Fibroblast of upper back skin (primary cell): Measurements from ENCODE around the gene TTC19.
"Not testable (repeated sequence)": the region's sequence is repeated elsewhere in the genome, so short reads cannot be mapped to it uniquely, and the experiment has no call there.

Source experiments
- DNase-seq: peaks from one replicate; pipeline ENCODE4 v3.0.0-alpha.2; 2013

TTC19 gene

GRCh38 chr17:15973016-15973415 lies 26.6 kb upstream of the TTC19 start:
- no peak for DNase-seq

- no peak for DNase-seq
Observed at GRCh38 chr17:15973834-15974233, 25.8 kb upstream of the TTC19 start.

- no peak for DNase-seq
Observed at GRCh38 chr17:15977894-15978293, 21.7 kb upstream of the TTC19 start.

GRCh38 chr17:15978606-15979005 lies 21.0 kb upstream of the TTC19 start:
- no peak for DNase-seq

- DNase-seq, result not testable (repeated sequence)
Observed at GRCh38 chr17:15979013-15979412, 20.6 kb upstream of the TTC19 start.

- DNase-seq, result no peak
Observed at GRCh38 chr17:15981208-15981607, 18.4 kb upstream of the TTC19 start.

- peak; percentile 45 for DNase-seq
Observed at GRCh38 chr17:15981646-15982580, 17.7 kb upstream of the TTC19 start.

GRCh38 chr17:15996322-15996721 lies 3.3 kb upstream of the TTC19 start:
- no peak for DNase-seq

GRCh38 chr17:15998031-15998562 lies 1.5 kb upstream of the TTC19 start:
- no peak for DNase-seq

- peak; percentile 18 for DNase-seq
Observed at GRCh38 chr17:15999974-16000827, 577 bp downstream of the TTC19 start.

- no peak for DNase-seq
Observed at GRCh38 chr17:16001226-16001897, 1.7 kb downstream of the TTC19 start.

GRCh38 chr17:16002708-16003260 lies 3.2 kb downstream of the TTC19 start:
- no peak for DNase-seq

GRCh38 chr17:16003841-16004240 lies 4.2 kb downstream of the TTC19 start:
- DNase-seq, result no peak

GRCh38 chr17:16005636-16006035 lies 6.0 kb downstream of the TTC19 start:
- no peak for DNase-seq

- DNase-seq, result no peak
Observed at GRCh38 chr17:16007439-16007838, 7.8 kb downstream of the TTC19 start.

- DNase-seq, result peak; percentile 76
Observed at GRCh38 chr17:16013943-16014407, 14.4 kb downstream of the TTC19 start.

GRCh38 chr17:16019347-16019746 lies 19.7 kb downstream of the TTC19 start:
- no peak for DNase-seq

GRCh38 chr17:16023881-16024280 lies 24.3 kb downstream of the TTC19 start:
- DNase-seq, result no peak

GRCh38 chr17:16025202-16025601 lies 25.6 kb downstream of the TTC19 start:
- no peak for DNase-seq

GRCh38 chr17:16026895-16027294 lies 27.3 kb downstream of the TTC19 start:
- DNase-seq, result no peak

- peak; percentile 93 for DNase-seq
Observed at GRCh38 chr17:16027708-16028584, 28.3 kb downstream of the TTC19 start.
